Measurements from ENCODE around the gene SLAMF6. TPM values are rescaled to one million over a fixed set of nuclear protein-coding genes. Genes with fewer than 3 reads are reported as not detected.
"Not testable (repeated sequence)": the region's sequence is repeated elsewhere in the genome, so short reads cannot be mapped to it uniquely, and the experiment has no call there.

SLAMF6 gene
- total RNA-seq, 4 donors from 2014 or later = 0.49 to 1.2 (median 0.62) TPM; not detected in 1

GRCh38 chr1:160567341-160567740, 44.3 kb upstream of the SLAMF6 start:
- no peaks in the 10 kb centered on the region for H3K36me3 ChIP-seq
- H3K4me3 ChIP-seq = no peak overlapping the region
- peaks cover 0 to 12% (median 0%) of the 10 kb centered on the region in 3 donors for H3K9me3 ChIP-seq
- no peak overlapping the region for H3K27ac ChIP-seq
- 71 to 77% methylated on average over 3 to 5 of the region's 5 CpGs for WGBS, 2 donors (ENCODE audit: low coverage in 1 of 2)
- no peaks in the 10 kb centered on the region for H3K4me1 ChIP-seq
- no peak for ATAC-seq
- no peak for TF ChIP-seq POLR2AphosphoS5 (IDR thresholded peaks at IDR 0.05)
- TF ChIP-seq EP300 (IDR thresholded peaks at IDR 0.05) = no peak
- no peak for TF ChIP-seq POLR2A (IDR thresholded peaks at IDR 0.05)
- no peaks in the 10 kb centered on the region for H3K27me3 ChIP-seq

DNA sequence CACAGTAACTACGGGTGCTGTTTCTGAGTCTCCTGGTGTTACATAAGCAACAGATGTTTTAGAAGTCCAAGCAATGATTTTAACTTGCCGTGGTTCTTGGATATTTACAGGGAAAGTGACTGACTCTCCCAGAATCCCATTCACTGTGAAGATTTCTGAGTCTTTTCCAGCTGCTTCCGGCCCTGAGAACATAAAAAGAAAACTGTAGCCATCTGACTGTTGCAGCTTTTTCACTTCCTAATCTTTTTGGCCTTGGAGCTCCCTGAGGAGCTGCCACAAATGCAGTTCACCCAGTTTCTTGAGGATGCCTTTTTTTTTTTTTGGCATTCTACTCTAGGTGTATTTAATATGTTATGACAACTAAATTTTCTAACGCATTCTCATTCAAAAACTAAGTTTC, 42.5 kb upstream of the SLAMF6 start:
- no peak for ATAC-seq
- peaks cover 0 to 12% (median 0%) of the 10 kb centered on the region in 3 donors for H3K9me3 ChIP-seq
- no peak overlapping the region for H3K4me3 ChIP-seq
- no peaks in the 10 kb centered on the region for H3K4me1 ChIP-seq
- no peaks in the 10 kb centered on the region for H3K27me3 ChIP-seq
- H3K36me3 ChIP-seq = no peaks in the 10 kb centered on the region
- TF ChIP-seq POLR2AphosphoS5 (IDR thresholded peaks at IDR 0.05) (no peak), CTCF (IDR thresholded peaks at IDR 0.05) (no peak), EP300 (IDR thresholded peaks at IDR 0.05) (no peak), POLR2A (IDR thresholded peaks at IDR 0.05) (no peak)
- WGBS, 2 donors (ENCODE audit: low coverage in 1 of 2) = 45 to 72% methylated on average over 4 of the region's 4 CpGs
- no peak overlapping the region for H3K27ac ChIP-seq

DNA sequence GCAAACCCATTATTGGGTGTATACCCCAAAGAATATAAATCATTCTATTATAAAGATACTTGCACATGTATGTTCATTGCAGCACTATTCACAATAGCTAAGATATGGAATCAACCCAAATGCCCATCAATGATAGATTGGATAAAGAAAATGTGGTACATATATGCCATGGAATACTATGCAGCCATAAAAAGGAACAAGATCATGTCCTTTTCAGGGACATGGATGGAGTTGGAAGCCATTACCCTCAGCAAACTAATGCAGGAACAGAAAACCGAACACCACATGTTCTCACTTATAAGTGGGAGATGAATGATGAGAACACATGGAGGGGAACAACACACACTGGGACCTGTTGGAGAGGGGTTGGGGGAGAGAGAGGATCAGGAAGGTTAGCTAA, 40.2 kb upstream of the SLAMF6 start:
- ATAC-seq, H3K4me1 ChIP-seq, H3K27ac ChIP-seq, H3K4me3 ChIP-seq, H3K27me3 ChIP-seq, H3K36me3 ChIP-seq: not testable (repeated sequence)
- peaks cover 0 to 18% (median 0%) of the 10 kb centered on the region in 3 donors for H3K9me3 ChIP-seq
- 67 to 73% methylated on average over 1 of the region's 1 CpG for WGBS, 2 donors (ENCODE audit: low coverage in 1 of 2)

DNA sequence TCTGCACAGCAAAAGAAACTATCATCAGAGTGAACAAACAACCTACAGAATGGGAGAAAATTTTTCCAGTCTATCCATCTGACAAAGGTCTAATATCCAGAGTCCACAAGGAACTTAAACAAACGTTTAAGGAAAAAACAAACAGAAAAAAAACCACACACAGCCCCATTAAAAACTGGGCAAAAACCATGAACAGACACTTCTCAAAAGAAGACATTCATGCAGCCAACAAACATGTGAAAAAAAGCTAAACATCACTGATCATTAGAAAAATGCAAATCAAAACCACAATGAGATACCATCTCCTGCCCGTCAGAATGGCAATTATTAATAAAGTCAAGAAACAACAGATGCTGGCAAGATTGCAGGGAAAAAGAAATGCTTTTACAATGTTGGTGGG, 39.7 kb upstream of the SLAMF6 start:
- not testable (repeated sequence) for H3K36me3 ChIP-seq, H3K4me3 ChIP-seq, H3K4me1 ChIP-seq, ATAC-seq, H3K27ac ChIP-seq, H3K27me3 ChIP-seq
- WGBS, 2 donors (ENCODE audit: low coverage in 1 of 2) = 68 to 78% methylated on average over 1 to 2 of the region's 2 CpGs
- peaks cover 0 to 18% (median 0%) of the 10 kb centered on the region in 3 donors for H3K9me3 ChIP-seq

DNA sequence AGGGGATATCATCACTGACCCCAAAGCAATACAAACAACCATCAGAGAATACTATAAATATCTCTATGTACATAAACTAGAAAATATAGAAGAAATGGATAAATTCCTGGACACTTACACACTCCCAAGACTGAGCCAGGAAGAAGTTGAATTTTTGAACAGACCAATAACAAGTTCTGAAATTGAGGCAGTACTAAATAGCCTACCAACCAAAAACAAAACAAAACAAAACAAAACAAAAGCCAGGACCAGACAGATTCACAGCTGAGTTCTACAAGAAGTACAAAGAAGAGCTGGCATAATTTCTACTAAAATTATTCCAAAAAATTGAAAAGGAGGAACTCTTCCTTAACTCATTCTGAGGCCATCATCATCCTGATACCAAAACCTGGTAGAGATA, 37.8 kb upstream of the SLAMF6 start:
- Histone ChIP-seq H3K36me3 (no peaks in the 10 kb centered on the region), H3K9me3 (peaks cover 0 to 18% (median 0%) of the 10 kb centered on the region in 3 donors), H3K27me3 (peaks cover 6% of the 10 kb centered on the region), H3K27ac (no peak overlapping the region), H3K4me1 (no peaks in the 10 kb centered on the region), H3K4me3 (no peak overlapping the region)
- no peak for ATAC-seq
- TF ChIP-seq POLR2AphosphoS5 (IDR thresholded peaks at IDR 0.05) (no peak), EP300 (IDR thresholded peaks at IDR 0.05) (no peak), POLR2A (IDR thresholded peaks at IDR 0.05) (no peak), CTCF (IDR thresholded peaks at IDR 0.05) (no peak)

DNA sequence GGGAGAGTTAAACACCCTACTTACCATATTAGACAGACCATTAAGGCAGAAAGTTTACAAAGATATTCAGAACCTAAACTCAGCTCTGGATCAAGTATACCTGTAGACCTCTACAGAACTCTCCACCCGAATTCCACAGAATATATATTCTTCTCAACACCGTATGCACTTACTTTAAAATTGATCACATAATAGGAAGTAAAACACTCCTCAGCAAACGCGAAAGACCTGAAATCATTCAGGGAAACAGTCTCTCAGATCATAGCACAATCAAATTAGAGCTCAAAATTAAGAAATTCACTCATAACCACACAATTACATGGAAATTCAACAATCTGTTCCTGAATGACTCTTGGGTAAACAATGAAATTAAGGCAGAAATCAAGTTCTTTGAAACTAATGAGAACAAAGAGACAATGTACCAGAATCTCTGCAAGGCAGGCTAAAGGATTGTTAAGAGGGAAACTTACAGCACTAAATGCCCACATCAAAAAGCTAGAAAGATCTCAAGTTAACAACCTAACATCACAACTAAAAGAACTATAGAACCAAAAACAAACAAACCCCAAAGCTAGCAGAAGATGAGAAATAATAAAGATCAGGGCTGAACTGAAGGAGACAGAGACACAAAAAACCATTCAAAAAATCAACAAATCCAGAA, 37.1 kb upstream of the SLAMF6 start:
- H3K27me3 ChIP-seq = peaks cover 6% of the 10 kb centered on the region
- H3K4me3 ChIP-seq = no peak overlapping the region
- no peak overlapping the region for H3K27ac ChIP-seq
- ATAC-seq = no peak
- no peaks in the 10 kb centered on the region for H3K36me3 ChIP-seq
- H3K9me3 ChIP-seq = peaks cover 0 to 18% (median 0%) of the 10 kb centered on the region in 3 donors
- no peaks in the 10 kb centered on the region for H3K4me1 ChIP-seq
- 58 to 64% methylated on average over 3 to 4 of the region's 4 CpGs for WGBS, 2 donors (ENCODE audit: low coverage in 1 of 2)
- TF ChIP-seq CTCF (IDR thresholded peaks at IDR 0.05) = no peak
- no peak for TF ChIP-seq POLR2A (IDR thresholded peaks at IDR 0.05)
- TF ChIP-seq EP300 (IDR thresholded peaks at IDR 0.05) = no peak
- no peak for TF ChIP-seq POLR2AphosphoS5 (IDR thresholded peaks at IDR 0.05)

- H3K4me1 ChIP-seq, H3K4me3 ChIP-seq, H3K27me3 ChIP-seq, H3K36me3 ChIP-seq, H3K27ac ChIP-seq, ATAC-seq: not testable (repeated sequence)
- 81 to 93% methylated on average over 2 to 3 of the region's 3 CpGs for WGBS, 2 donors (ENCODE audit: low coverage in 1 of 2)
- peaks cover 0 to 18% (median 0%) of the 10 kb centered on the region in 3 donors for H3K9me3 ChIP-seq
Measured at GRCh38 chr1:160559437-160559836, 36.4 kb upstream of the SLAMF6 start.
